Kidney capillary endothelial cell (primary cell): Measurements from ENCODE around the gene TMEM212.
"Not testable (repeated sequence)": the region's sequence is repeated elsewhere in the genome, so short reads cannot be mapped to it uniquely, and the experiment has no call there.

Source experiments
- DNase-seq: peaks from one replicate; pipeline ENCODE4 v3.0.0-alpha.2; 2018; ENCODE audit warnings: low spot score

TMEM212 gene

DNA sequence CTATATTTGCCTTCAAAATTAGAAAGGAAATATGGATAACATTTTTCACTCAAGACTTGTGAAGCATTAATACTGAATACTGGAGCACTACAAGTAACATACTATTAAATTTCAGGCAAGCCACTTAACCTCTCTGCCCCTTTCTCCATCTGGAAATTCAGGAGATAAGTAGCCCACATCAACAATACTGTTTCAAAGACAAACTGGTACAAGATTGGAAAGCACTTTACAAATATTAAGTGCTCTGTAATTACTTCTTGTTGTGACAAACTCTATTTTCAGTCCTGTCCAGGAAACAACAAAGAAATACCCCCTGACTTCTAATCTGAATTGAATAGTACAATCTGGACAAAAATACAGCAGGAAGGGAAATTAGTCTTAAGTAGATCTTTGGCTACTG is 49.3 kb downstream of the TMEM212 start:
- DNase-seq, result no peak

DNA sequence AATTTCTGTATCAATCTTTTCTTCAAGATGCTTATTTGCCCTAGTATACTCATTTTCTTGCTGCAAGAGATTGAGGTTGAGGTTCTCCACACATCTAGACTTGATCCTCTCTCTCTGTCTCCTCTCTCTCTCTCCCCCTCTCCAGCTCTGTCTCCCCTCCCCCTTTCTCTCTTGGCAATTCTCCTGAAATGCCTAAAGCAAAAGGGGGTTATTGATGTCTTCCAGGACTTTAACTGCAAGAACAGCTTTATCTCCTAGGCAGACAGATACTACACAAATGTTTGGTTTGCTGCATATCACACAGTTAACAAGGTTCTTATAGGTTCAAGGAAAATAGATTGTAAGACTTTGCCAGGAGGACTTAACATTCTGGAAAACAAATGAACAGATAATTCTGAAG is 52.1 kb downstream of the TMEM212 start:
- no peak for DNase-seq

DNA sequence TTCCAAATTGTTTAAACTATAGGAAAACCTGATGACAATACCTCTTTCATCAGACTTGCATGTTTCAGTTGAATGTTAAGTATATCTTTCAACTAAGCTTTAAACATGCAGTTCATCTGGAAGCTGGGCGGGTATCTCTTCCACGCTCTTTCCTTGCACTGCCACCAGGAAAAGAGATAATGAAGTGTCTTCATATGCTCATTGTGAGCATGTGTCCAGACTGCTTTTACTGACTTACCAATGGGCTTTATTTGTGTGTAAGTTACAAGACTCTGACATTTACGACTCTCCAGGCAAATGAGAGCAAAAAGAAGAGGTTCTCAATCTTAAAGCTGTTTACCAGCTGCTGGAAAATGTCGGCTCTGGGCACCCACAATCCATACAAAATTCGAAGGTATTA is 52.8 kb downstream of the TMEM212 start:
- DNase-seq, result no peak

DNA sequence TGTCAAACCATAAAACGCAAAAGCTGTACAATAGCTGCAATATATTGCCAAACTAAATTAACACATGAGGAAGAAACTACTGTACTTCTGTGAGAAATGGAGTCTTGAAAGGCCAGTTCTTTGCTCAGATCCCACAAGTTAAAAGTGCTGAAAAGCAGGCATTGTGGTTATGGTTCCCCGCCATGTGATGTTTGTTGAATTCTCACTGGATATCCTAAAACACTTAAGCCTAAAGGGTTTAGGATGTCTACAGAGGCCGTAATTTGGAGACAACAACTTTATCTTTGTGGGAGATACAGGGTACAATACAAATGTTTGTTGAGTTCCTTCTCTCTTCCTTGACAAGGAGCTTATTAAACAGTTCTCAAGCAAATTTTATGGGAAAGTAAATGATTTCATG is 53.2 kb downstream of the TMEM212 start:
- no peak for DNase-seq

DNA sequence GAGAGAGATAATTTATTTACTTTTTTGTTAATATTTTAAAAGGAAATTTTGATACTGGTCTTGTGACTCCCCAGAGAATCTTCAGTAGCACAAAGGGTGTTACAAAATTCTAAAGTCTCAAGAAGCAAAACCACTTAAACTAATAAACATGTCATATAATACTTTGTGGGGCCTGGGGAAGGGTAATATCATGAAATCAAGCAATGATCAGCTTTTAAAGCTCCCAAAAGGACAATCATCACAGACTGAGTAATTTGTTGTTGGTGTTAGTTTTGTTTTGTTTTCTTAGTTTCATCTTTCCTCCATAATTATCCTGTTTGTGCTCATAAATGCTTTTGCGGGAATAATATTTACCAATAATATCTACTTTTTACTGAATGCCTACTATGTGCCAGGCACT is 55.0 kb downstream of the TMEM212 start:
- no peak for DNase-seq

DNA sequence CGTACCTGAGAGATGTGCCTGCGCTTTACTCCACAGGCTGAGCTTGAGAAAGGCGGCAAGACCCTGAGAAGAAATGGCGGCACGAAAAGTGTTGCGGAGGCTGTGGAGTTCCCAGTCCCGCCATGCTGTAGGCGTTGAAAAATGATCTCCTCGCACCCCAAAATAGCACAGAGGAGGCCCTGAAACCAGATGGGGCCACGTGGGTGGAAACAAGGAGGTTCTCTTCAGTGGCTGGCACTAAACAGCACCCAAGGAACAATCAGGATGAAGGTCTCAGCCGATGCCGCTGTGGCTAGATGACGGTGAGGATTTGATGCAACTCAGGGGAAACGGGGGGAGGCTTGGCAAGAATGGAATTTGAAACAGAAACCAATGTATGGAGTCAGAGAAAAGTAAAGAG is 57.3 kb downstream of the TMEM212 start:
- no peak for DNase-seq

DNA sequence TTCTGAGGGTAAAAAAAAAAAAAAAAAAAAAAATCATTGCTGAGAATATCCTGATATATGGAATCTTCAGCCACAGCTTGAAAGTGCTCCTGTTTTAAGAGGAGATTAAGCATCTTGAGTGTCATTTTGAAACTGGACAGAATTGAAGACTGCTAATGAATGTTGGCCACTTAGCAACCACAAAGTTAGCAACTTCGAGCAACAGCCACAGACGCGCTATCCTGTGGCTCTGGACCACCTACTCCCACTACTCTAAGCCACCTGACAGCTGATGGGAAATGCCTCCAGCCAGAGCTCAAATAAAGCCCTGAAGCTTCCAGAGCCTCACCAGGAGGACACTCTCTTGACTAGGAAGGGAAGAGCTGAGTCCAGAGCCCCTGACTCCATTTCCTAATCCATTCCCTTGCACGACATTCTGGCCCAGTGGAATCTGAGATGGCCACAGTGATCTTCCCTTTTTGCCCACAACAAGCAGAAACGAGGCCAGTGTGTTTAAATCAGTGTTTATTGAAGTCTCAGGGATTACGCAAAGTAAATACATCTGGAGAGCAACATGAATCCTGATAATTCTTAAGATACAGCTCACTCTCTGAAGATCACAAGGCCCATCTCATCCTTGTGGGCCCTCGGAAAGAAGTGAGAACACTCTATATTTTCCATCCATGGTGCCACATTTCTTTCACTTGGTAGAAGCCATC is 58.6 kb downstream of the TMEM212 start:
- DNase-seq, result no peak

DNA sequence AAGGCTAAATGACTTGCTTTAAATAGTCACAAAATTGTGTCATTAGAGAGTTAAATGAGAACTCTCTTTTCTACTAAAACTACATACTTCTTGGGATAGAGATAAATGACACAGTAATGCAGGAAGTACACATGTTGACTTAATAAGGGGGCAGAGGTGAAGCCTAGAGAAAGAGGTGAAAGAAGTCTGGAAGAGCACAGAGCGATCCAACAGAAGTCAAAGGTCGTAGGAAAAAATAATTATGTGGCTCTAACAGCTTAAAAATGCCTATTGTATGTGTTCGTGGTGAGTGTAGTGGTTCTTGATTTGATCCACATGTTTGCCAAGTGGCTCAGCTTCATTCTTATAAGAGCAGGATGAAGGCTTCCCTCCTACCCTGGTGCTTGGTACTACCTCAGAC is 61.7 kb downstream of the TMEM212 start:
- no peak for DNase-seq

DNA sequence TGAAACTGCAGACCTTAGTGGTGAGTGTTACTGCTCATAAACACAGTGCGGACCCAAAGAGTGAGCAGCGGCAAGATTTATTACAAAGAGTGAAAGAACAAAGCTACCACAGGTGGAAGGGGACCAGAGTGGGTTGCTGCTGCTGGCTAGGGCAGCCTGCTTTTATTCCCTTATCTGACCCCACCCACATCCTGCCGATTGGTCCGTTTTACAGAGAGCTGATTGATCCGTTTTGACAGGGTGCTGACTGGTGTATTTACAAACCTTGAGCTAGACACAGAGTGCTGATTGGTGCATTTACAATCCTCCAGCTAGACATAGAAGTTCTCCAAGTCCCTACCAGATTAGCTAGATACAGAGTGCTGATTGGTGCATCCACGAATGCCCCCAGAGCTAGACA is 63.4 kb downstream of the TMEM212 start:
- DNase-seq, result not testable (repeated sequence)

DNA sequence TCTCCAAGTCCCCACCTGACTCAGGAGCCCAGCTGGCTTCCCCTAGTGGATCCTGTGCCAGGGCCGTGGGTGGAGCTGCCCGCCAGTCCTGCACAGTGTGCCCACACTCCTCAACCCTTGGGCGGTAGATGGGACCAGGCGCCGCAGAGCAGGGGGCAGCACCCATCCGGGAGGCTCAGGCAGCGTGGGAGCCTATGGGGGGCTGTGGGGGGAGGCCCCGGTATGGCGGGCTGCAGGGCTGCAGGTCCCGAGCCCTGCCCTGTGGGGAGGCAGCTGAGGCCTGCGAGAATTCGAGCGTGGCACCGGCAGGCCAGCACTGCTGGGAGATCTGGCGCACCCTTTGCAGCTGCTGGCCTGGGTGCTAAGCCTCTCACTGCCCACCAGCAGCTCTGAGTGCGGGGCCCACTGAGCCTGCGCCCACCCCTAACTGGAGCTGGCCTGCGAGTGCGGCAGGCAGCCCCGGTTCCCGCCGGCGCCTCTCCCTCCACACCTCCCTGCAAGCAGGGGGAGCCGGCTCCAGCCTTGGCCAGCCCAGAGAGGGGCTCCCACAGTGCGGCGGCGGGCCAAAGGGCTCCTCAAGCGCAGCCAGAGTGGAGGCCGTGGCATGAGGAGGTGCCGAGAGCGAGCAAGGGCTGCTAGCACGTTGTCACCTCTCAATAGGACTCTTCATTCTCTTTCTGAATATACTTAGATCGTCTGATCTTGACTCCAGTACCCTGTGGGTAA is 64.0 kb downstream of the TMEM212 start:
- DNase-seq, result no peak

DNA sequence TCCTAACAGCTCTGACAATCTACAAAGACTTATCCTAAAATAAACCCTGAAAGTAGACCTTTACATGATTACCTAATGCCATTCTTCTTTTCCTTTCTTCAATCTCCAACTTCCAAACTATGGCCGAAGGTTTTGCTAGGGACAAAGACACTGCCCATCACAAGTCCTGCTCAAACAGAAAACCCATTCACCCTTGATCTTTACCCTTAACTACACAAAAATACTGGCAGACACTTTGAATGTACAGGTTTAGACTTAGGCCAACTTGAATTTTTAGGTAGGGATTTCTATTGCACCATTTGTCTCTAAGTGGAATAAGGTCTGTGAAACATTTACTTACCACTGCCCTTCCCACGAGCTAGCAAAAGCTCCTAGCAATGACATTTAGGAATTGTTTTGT is 64.6 kb downstream of the TMEM212 start:
- no peak for DNase-seq

DNA sequence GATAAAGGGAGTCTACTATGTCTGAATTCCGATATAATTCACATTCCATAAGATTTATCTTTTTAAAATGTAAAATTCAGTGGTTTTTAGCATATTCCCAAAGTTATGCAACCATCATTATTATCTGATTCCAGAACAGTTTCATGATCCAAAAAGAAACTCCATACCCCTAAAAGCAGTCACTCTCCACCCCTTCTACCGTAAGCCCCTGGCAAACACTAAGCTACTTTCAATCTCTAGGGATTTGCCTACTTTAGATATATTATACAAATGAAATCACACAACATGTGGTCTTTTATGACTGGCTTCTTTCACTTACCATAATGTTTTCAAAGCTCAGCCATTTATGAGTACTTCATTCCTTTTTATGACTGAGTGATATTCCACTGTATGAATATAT is 65.6 kb downstream of the TMEM212 start:
- no peak for DNase-seq
